Ovary (tissue), 9 donors: ENCODE results near the gene MLN. TPM values are rescaled to one million over a fixed set of nuclear protein-coding genes. Genes with fewer than 3 reads are reported as not detected.

Experiments used
- DNase-seq, 5 donors: peaks; one replicate each; pipeline ENCODE4 v3.0.0-alpha.2; 2019 to 2020
- H3K27ac ChIP-seq, 2 donors: fragments of 200-600 bp; one replicate each; pipeline versions ENCODE4 v1.5.1 to v1.8.0; 2019 to 2022
- H3K27me3 ChIP-seq: fragments of 200-600 bp; one replicate; pipeline ENCODE4 v1.8.0; 2022
- H3K36me3 ChIP-seq: fragments of 200-600 bp; sonication (generic); one replicate; pipeline ENCODE4 v1.5.1; 2019
- H3K4me1 ChIP-seq: one replicate; pipeline ENCODE4 v1.8.1; 2013; ENCODE audit warnings: mild to moderate bottlenecking, moderate library complexity; ENCODE audit not compliant: insufficient read depth
- H3K4me3 ChIP-seq: fragments of 200-600 bp; sonication (generic); one replicate; pipeline ENCODE4 v1.5.1; 2017
- H3K9me3 ChIP-seq, 2 donors: fragments of 200-600 bp in 1 of 2; sonication (generic) in 1 of 2; one replicate each; pipeline versions ENCODE4 v1.5.1 to v1.8.1; 2013 to 2019; ENCODE audit warnings: mild to moderate bottlenecking in 1 of 2, moderate library complexity in 1 of 2
- EP300 ChIP-seq: sonication (generic); formaldehyde crosslinking; IDR thresholded peaks from one replicate; pipeline ENCODE4 v1.6.1; 2017; ENCODE audit warnings: antibody characterized with exemption
- POLR2A ChIP-seq: fragments of 450-650 bp; IDR thresholded peaks from one replicate; pipeline ENCODE4 v1.6.1; 2017; ENCODE audit warnings: antibody characterized with exemption, mild to moderate bottlenecking, moderate library complexity
- WGBS, 3 donors: extraction: QIAGEN DNeasy Blood & Tissue Kit in 1 of 3; methylation state at CpG; one replicate each; pipeline versions ENCODE4 v1.1.5 to v1.1.7; 2013 to 2017; 5-methylcytosine and 5-hydroxymethylcytosine counted together
- intact Hi-C, 4 donors: fragments of 100-400 bp; cut with DNase I; formaldehyde crosslinking; loops; one replicate each; pipeline versions ENCODE4 v1.11.0 to v1.15.1; 2022 to 2023
- polyA plus RNA-seq, 2 donors: library from polyadenylated mRNA; stranded (reverse); fragments of 200-250 nt in 1 of 2; fragments of 350-450 nt in 1 of 2; fragmentation: Illumina TruSeq in 1 of 2; extraction: RNeasy Lipid Tissue Mini Kit (QIAGEN cat#74804) in 1 of 2; gene quantifications; one replicate each; pipeline ENCODE4 v1.2.3, GENCODE V29; 2013 to 2014
- total RNA-seq, 7 donors: library from RNA; depleted of rRNA in 2 of 7; stranded (reverse); fragments of >200 nt in 2 of 7; fragmentation: NEBNext Ultra II Directional in 3 of 7; extraction: Animal tissue kit (Norgen Biotek cat#: 25700) in 3 of 7; gene quantifications; one replicate each; pipeline versions ENCODE4 v1.1.0 to v1.2.4, GENCODE V29; 2016 to 2023
- TF ChIP-seq, protein P1 (sequence below), 3 donors: fragments of 450-650 bp in 2 of 3; fragments of 200-600 bp in 1 of 3; IDR thresholded peaks; one replicate each; pipeline versions ENCODE4 v1.5.1 to v1.8.0; 2016 to 2022; ENCODE audit warnings: antibody characterized with exemption in 3 of 3, mild to moderate bottlenecking in 1 of 3
- donor health status: DM: no; HTN: no; CAD: no; lungs with moderate emphysema.
- donor health status: DM: no; HTN: no; CAD: no.
- donor health status: Bipolar disorder and iron deficiency.
- donor health status: DM: yes; HTN: yes; CAD: no.
- donor health status: DM: no; HTN: no; CAD: no.
- donor health status: DM: yes; HTN: yes; CAD: no.

The MLN gene
- total and polyA plus RNA-seq, 9 donors = not detected

DNA sequence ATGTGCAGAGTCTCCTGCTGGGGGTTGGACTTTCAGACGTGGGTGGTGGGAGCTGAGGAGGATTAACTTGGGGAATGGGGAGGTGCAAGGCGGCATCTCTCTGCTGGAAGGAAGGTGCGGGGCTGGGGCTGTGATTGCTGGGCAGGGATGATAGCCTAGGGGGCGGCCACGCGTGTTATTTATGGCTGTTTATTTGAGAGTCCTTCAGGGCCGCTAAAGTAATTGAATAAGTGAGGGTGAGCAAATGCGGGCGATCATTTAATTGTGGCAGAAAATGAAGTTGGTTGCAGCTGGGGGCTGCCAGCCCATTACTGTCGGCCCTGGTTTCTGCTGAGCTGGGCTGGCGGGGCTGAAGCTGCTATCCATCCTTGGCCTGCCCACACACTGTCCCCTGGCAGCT, 49.6 kb downstream of the MLN start:
- H3K4me3 ChIP-seq = no peak overlapping the region
- TF ChIP-seq EP300 (no peak), POLR2A (no peak)
- TF ChIP-seq, protein P1, sequence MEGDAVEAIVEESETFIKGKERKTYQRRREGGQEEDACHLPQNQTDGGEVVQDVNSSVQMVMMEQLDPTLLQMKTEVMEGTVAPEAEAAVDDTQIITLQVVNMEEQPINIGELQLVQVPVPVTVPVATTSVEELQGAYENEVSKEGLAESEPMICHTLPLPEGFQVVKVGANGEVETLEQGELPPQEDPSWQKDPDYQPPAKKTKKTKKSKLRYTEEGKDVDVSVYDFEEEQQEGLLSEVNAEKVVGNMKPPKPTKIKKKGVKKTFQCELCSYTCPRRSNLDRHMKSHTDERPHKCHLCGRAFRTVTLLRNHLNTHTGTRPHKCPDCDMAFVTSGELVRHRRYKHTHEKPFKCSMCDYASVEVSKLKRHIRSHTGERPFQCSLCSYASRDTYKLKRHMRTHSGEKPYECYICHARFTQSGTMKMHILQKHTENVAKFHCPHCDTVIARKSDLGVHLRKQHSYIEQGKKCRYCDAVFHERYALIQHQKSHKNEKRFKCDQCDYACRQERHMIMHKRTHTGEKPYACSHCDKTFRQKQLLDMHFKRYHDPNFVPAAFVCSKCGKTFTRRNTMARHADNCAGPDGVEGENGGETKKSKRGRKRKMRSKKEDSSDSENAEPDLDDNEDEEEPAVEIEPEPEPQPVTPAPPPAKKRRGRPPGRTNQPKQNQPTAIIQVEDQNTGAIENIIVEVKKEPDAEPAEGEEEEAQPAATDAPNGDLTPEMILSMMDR (IDR thresholded peaks at IDR 0.05) = no peak
- no peaks in the 10 kb centered on the region for H3K9me3 ChIP-seq
- WGBS, 3 donors = 82 to 83% (median 83%) methylated on average over 11 of the region's 11 CpGs
- no peaks in the 10 kb centered on the region for H3K4me1 ChIP-seq
- no peak overlapping the region for H3K27ac ChIP-seq
- intact Hi-C loops = loop anchor here in 1 of 4 donors (10.0 kb wide), 1 partner anchor 169 kb away; the partner anchor contains the start of gene BAK1
- no peak for DNase-seq
- H3K36me3 ChIP-seq = no peaks in the 10 kb centered on the region
- H3K27me3 ChIP-seq = no peaks in the 10 kb centered on the region

- 93 to 97% (median 97%) methylated on average over 1 of the region's 1 CpG for WGBS, 3 donors
- TF ChIP-seq POLR2A = no peak
- TF ChIP-seq, protein P1 (IDR thresholded peaks at IDR 0.05) = no peak
- TF ChIP-seq EP300 = no peak
- no peaks in the 10 kb centered on the region for H3K9me3 ChIP-seq
- H3K4me1 ChIP-seq = no peaks in the 10 kb centered on the region
- no peaks in the 10 kb centered on the region for H3K36me3 ChIP-seq
- no peak overlapping the region for H3K27ac ChIP-seq
- no peak overlapping the region for H3K4me3 ChIP-seq
- H3K27me3 ChIP-seq = no peaks in the 10 kb centered on the region
- intact Hi-C loops = loop anchor here in 1 of 4 donors (10.0 kb wide), 1 partner anchor 168 kb away; the partner anchor contains the start of gene BAK1
- no peak for DNase-seq
Observed at GRCh38 chr6:33752646-33753015, 51.2 kb downstream of the MLN start.

- no peak overlapping the region for H3K27ac ChIP-seq
Observed at GRCh38 chr6:33751771-33752645, 51.8 kb downstream of the MLN start.

GRCh38 chr6:33750244-33750991, 53.4 kb downstream of the MLN start:
- no peaks in the 10 kb centered on the region for H3K27me3 ChIP-seq
- no peak overlapping the region for H3K4me3 ChIP-seq
- H3K27ac ChIP-seq = no peak overlapping the region
- H3K9me3 ChIP-seq = no peaks in the 10 kb centered on the region
- no peaks in the 10 kb centered on the region for H3K36me3 ChIP-seq
- intact Hi-C loops = loop anchor here in 1 of 4 donors (10.0 kb wide), 1 partner anchor 166 kb away; the partner anchor contains the start of gene BAK1
- 54 to 73% (median 60%) methylated on average over 11 of the region's 11 CpGs for WGBS, 3 donors
- no peak for TF ChIP-seq POLR2A
- no peak for TF ChIP-seq EP300
- TF ChIP-seq, protein P1 (IDR thresholded peaks at IDR 0.05) = no peak
- peak in 2 of 5 donors; percentile 37 to 68 for DNase-seq
- no peaks in the 10 kb centered on the region for H3K4me1 ChIP-seq

More at GRCh38 chr6:33751771-33752645, 51.8 kb downstream of the MLN start:
- no peak for TF ChIP-seq POLR2A
- TF ChIP-seq EP300 = no peak
- TF ChIP-seq, protein P1 (IDR thresholded peaks at IDR 0.05) = no peak
- WGBS, 3 donors = 74 to 85% (median 83%) methylated on average over 15 of the region's 15 CpGs
- no peaks in the 10 kb centered on the region for H3K27me3 ChIP-seq
- H3K36me3 ChIP-seq = no peaks in the 10 kb centered on the region
- H3K9me3 ChIP-seq = no peaks in the 10 kb centered on the region
- no peaks in the 10 kb centered on the region for H3K4me1 ChIP-seq
- intact Hi-C loops = loop anchor here in 1 of 4 donors (10.0 kb wide), 1 partner anchor 167 kb away; the partner anchor contains the start of gene BAK1
- DNase-seq = no peak
- no peak overlapping the region for H3K4me3 ChIP-seq
